K562 (cell line): ENCODE measurements around the gene DTNA. TPM values are rescaled to one million over a fixed set of nuclear protein-coding genes. Genes with fewer than 3 reads are reported as not detected.

ENCODE experiments used
- ATAC-seq: fragments of 200-7000 bp; cut with Tn5 transposase; 3 replicates; pipeline ENCODE4 v1.9.1; 2020; ENCODE audit warnings: moderate library complexity
- BruUV-seq: library from RNA; stranded (reverse); fragments of 400-500 nt; replicated peaks from 2 replicates; lab custom pipeline; 2021; lab: Mats Ljungman, UMichigan
- CTCF ChIA-PET: fragments of 300-600 bp; formaldehyde crosslinking; extraction: SDS; loops from one replicate; lab custom pipeline; 2021; ENCODE audit warnings: low intra/inter-chr PET ratio; lab: Yijun Ruan, JAX
- POLR2A ChIA-PET: fragments of 300-600, 350-650 bp; sonication (Branson Sonifier 250); formaldehyde crosslinking; extraction: SDS; loops from one replicate; lab custom pipeline; 2021; ENCODE audit warnings: antibody characterized with exemption, inconsistent platforms; lab: Yijun Ruan, JAX
- DNase-seq, 4 experiments: peaks; one replicate each; pipeline versions ENCODE4 v3.0.0 to v3.0.0-alpha.2; 2011 to 2018; ENCODE audit warnings: low spot score in 3 of 4, mixed read lengths in 3 of 4; ENCODE audit errors: extremely low read depth in 1 of 4
- FAIRE-seq: peaks from 2 replicates; lab custom pipeline; 2011; peaks lifted over from hg19 to GRCh38; lab: Jason Lieb, UNC
- H2AFZ ChIP-seq: 2 replicates; pipeline ENCODE4 v1.6.0; 2011; ENCODE audit warnings: low read depth, low read length, control low read depth, inconsistent platforms
- H3K27ac ChIP-seq: fragments of 200-600 bp; 3 replicates; pipeline ENCODE4 v1.8.0; 2011; ENCODE audit warnings: low read depth, mild to moderate bottlenecking, control low read depth, inconsistent platforms, low read length, moderate library complexity, mixed read lengths; ENCODE audit errors: extremely low read depth
- H3K27me3 ChIP-seq, 2 experiments: fragments of 300-600 bp in 1 of 2; 2 replicates in 1 of 2; 3 replicates in 1 of 2; pipeline versions ENCODE4 v1.6.0 to v1.8.0; 2011; ENCODE audit warnings: inconsistent platforms in 2 of 2, low read length in 2 of 2, mild to moderate bottlenecking in 1 of 2, mixed read lengths in 1 of 2, moderate library complexity in 1 of 2; ENCODE audit not compliant: control insufficient read depth in 2 of 2, insufficient read depth in 2 of 2
- H3K36me3 ChIP-seq: fragments of 300-600 bp; 3 replicates; pipeline ENCODE4 v1.8.0; 2011; ENCODE audit warnings: mild to moderate bottlenecking, low read length, inconsistent platforms; ENCODE audit not compliant: control insufficient read depth, insufficient read depth
- H3K4me1 ChIP-seq, 2 experiments: fragments of 200-600 bp in 1 of 2; replicated peaks in 1 of 2; 2 replicates in 1 of 2; 3 replicates in 1 of 2; pipeline versions ENCODE4 v1.5.1 to v1.8.0; 2011; ENCODE audit warnings: inconsistent platforms in 2 of 2, low read length in 2 of 2, mild to moderate bottlenecking in 1 of 2, mixed read lengths in 1 of 2, moderate library complexity in 1 of 2; ENCODE audit not compliant: control insufficient read depth in 2 of 2, insufficient read depth in 2 of 2
- H3K4me2 ChIP-seq: 2 replicates; pipeline ENCODE4 v1.6.1; 2011; ENCODE audit warnings: low read length, control low read depth, inconsistent platforms, mixed read lengths; ENCODE audit not compliant: insufficient read depth
- H3K4me3 ChIP-seq: fragments of 200-600 bp; sonication (generic), shearing (Covaris generic); 2 replicates; pipeline ENCODE4 v1.5.1; 2016; ENCODE audit warnings: control low read depth, inconsistent platforms
- H3K79me2 ChIP-seq: fragments of 200-600 bp; 3 replicates; pipeline ENCODE4 v1.8.0; 2011; ENCODE audit warnings: low read length, inconsistent platforms; ENCODE audit not compliant: control insufficient read depth, insufficient read depth
- H3K9ac ChIP-seq, 2 experiments: 2 replicates each; pipeline versions ENCODE4 v1.6.0 to v1.6.1; 2011; ENCODE audit warnings: low read depth in 2 of 2, low read length in 2 of 2, control low read depth in 1 of 2, inconsistent platforms in 1 of 2, mild to moderate bottlenecking in 1 of 2, mixed read lengths in 1 of 2; ENCODE audit not compliant: insufficient read depth in 1 of 2
- H3K9me1 ChIP-seq: one replicate; pipeline ENCODE4 v1.6.0; 2011; ENCODE audit warnings: inconsistent platforms, mild to moderate bottlenecking, low read length, moderate library complexity; ENCODE audit not compliant: control insufficient read depth, insufficient read depth
- H3K9me3 ChIP-seq: replicated peaks from 2 replicates; pipeline ENCODE4 v1.5.1; 2011; ENCODE audit warnings: low read depth, low read length, inconsistent platforms; ENCODE audit not compliant: control insufficient read depth, insufficient read depth
- H4K20me1 ChIP-seq: replicated peaks from 2 replicates; pipeline ENCODE4 v1.6.1; 2011; ENCODE audit warnings: low read length, inconsistent platforms, mixed read lengths; ENCODE audit not compliant: control insufficient read depth, insufficient read depth
- KDM1A ChIP-seq, 2 experiments: fragments of 450-650 bp; IDR thresholded peaks; 2 replicates each; pipeline ENCODE4 v1.6.1; 2016; ENCODE audit warnings: mild to moderate bottlenecking in 2 of 2
- KLF6 ChIP-seq: fragments of 250-450 bp; sonication (Bioruptor Pico); IDR thresholded peaks from 2 replicates; pipeline ENCODE4 v1.4.0; 2020; ENCODE audit warnings: mild to moderate bottlenecking, moderate library complexity, borderline replicate concordance
- MTA2 ChIP-seq: fragments of 450-650 bp; IDR thresholded peaks from 2 replicates; pipeline ENCODE4 v1.6.1; 2016; ENCODE audit warnings: low read depth
- PTRF ChIP-seq: fragments of 450-650 bp; IDR thresholded peaks from 2 replicates; pipeline ENCODE4 v1.6.1; 2016; ENCODE audit warnings: mild to moderate bottlenecking, missing genetic modification characterization, missing compliant biosample characterization
- RBM17 ChIP-seq: fragments of 200-400 bp; formaldehyde crosslinking; IDR thresholded peaks from 2 replicates; pipeline ENCODE4 v1.6.1; 2017; ENCODE audit warnings: low read depth, mild to moderate bottlenecking, low read length, borderline replicate concordance
- SIN3B ChIP-seq: fragments of 450-650 bp; IDR thresholded peaks from 2 replicates; pipeline ENCODE4 v1.6.1; 2017; ENCODE audit warnings: low read depth, mild to moderate bottlenecking, moderate library complexity
- SREBF1 ChIP-seq: fragments of 150-350 bp; IDR thresholded peaks from 2 replicates; pipeline ENCODE4 v1.6.1; 2014; ENCODE audit warnings: antibody characterized with exemption, low read depth, low read length, borderline replicate concordance
- ZC3H4 ChIP-seq: sonication (generic); formaldehyde crosslinking; IDR thresholded peaks from 2 replicates; pipeline ENCODE4 v1.9.0; 2021; ENCODE audit warnings: missing genetic modification reagents, borderline replicate concordance
- WGBS: fragments of 100-300 bp; shearing (Covaris generic); methylation state at CpG from one replicate; pipeline ENCODE4 v1.1.6; 2016; ENCODE audit warnings: low coverage, mixed read lengths; ENCODE audit not compliant: insufficient coverage; ENCODE audit errors: missing lambda C conversion rate; 5-methylcytosine and 5-hydroxymethylcytosine counted together
- in situ Hi-C: fragments of 300-500 bp; cut with MboI; formaldehyde crosslinking; loops from 4 replicates; pipeline ENCODE4 v1.15.0; 2018; ENCODE audit warnings: inconsistent platforms, mixed read lengths
- intact Hi-C: fragments of 100-400 bp; cut with micrococcal nuclease; formaldehyde crosslinking; loops from 2 replicates; pipeline ENCODE4 v1.14.2; 2022
- polyA plus RNA-seq, 8 experiments: library from polyadenylated mRNA; depleted of rRNA in 4 of 8; stranded (reverse) in 5 of 8; unstranded in 3 of 8; fragments of >200 nt; fragmentation: Nextera tagmentation in 2 of 8; fragmentation: Illumina TruSeq in 1 of 8; extraction: Ambion mirVana in 2 of 8; extraction: Trizol in 1 of 8; gene quantifications; 2 replicates each; pipeline versions ENCODE4 v1.2.1 to v1.2.3, GENCODE V29; 2011 to 2014; ENCODE audit warnings: inconsistent platforms in 1 of 8, missing spikeins in 1 of 8
- total RNA-seq, 7 experiments: library from RNA; depleted of rRNA in 6 of 7; stranded (reverse); fragments of >200 nt in 6 of 7; fragmentation: Illumina TruSeq in 2 of 7; extraction: Trizol in 2 of 7; gene quantifications; 2 replicates each; pipeline versions ENCODE4 v1.2.1 to v1.2.3, GENCODE V29; 2011 to 2021; ENCODE audit warnings: low replicate concordance in 1 of 7
- TF ChIP-seq, protein P1 (sequence below): sonication (generic); formaldehyde crosslinking; IDR thresholded peaks from 2 replicates; pipeline ENCODE4 v1.8.0; 2022; ENCODE audit warnings: mild to moderate bottlenecking, missing genetic modification reagents
- TF ChIP-seq, protein P2 (sequence below): fragments of 250-450 bp; sonication (Bioruptor Pico); IDR thresholded peaks from 2 replicates; pipeline ENCODE4 v1.6.1; 2021; ENCODE audit warnings: mild to moderate bottlenecking
- TF ChIP-seq, protein P3 (sequence below): fragments of 250-450 bp; sonication (Bioruptor Pico); IDR thresholded peaks from 2 replicates; pipeline ENCODE4 v1.5.0; 2020; ENCODE audit warnings: mild to moderate bottlenecking

DTNA gene
- total and polyA plus RNA-seq, 9 of the 15 experiments (the other 6 are each of a cell fraction or from before 2014, with no cell fraction given): 0.07 to 2.4 (median 0.22) TPM; not detected in 2

DNA sequence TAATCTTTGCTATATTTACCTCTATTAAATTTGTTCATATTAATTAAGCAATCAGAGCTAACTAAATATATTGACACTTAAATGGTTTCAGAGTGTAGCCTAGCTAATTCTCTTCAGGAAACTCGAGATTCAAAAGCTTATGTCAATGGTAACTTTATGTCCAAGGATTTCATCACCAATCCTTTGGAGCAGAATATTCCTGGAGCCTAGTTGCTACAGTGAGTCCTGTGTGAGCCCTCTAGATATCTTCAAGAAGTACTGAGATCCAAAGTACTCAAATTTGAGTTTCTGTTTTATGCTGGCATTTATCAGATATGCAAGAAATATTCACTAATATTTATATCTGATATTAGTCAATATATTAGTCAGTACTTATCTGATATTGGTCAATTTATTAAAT lies 31.3 kb downstream of the DTNA start:
- WGBS: 6% methylated on average over 1 of the region's 1 CpG
- in situ Hi-C loops (no loop called here), intact Hi-C loops (no loop called here)
- Histone ChIP-seq H4K20me1 (no peaks in the 10 kb centered on the region), H3K36me3 (no peaks in the 10 kb centered on the region), H3K27ac (no peak overlapping the region), H3K4me2 (no peak overlapping the region), H3K9me1 (no peaks in the 10 kb centered on the region), H2AFZ (no peak overlapping the region), H3K9ac (no peak overlapping the region), H3K79me2 (no peaks in the 10 kb centered on the region), H3K9me3 (no peaks in the 10 kb centered on the region), H3K27me3 (no peaks in the 10 kb centered on the region), H3K4me3 (no peak overlapping the region), H3K4me1 (no peaks in the 10 kb centered on the region)
- CTCF ChIA-PET: no interaction called here
- POLR2A ChIA-PET: no interaction called here
- no peak for ATAC-seq
- no peak for FAIRE-seq
- BruUV-seq: no TSS peak
- no peak for DNase-seq
- TF ChIP-seq, protein P1, sequence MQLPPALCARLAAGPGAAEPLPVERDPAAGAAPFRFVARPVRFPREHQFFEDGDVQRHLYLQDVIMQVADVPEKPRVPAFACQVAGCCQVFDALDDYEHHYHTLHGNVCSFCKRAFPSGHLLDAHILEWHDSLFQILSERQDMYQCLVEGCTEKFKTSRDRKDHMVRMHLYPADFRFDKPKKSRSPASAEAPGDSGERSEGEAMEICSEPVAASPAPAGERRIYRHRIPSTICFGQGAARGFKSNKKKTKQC (CRISPR knock-in tag): no peak
- no peak for TF ChIP-seq SREBF1
- TF ChIP-seq KDM1A (IDR thresholded peaks at IDR 0.05): no peak

DNA sequence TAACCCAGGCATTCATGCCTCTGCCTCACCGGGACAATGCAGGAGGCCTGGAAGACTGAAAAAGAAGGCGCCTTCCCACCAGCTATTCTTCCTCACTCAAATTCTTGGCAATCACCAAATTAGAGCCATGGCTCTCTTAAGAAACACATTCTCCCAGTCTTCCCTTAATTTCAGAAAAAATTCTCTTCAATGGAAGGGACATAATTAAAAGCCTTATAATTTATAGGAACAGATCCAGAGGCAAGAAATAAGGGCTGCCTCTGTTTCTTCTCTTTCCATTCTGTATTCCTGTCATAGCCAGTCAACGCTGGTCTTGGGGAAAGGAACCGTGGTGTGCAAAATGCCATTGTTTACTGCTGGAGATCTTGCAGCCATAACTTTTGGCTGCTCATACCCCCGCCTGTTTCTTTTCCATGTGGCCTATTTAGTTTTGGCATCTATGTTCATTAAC lies 32.8 kb downstream of the DTNA start:
- Histone ChIP-seq H3K9ac (no peak overlapping the region), H4K20me1 (no peaks in the 10 kb centered on the region), H3K9me3 (no peaks in the 10 kb centered on the region), H3K4me2 (no peak overlapping the region), H3K27ac (no peak overlapping the region), H3K27me3 (no peaks in the 10 kb centered on the region), H3K4me1 (no peaks in the 10 kb centered on the region)
- no TSS peak for BruUV-seq
- ChIA-PET POLR2A (no interaction called here), CTCF (no interaction called here)
- in situ Hi-C loops (no loop called here), intact Hi-C loops (no loop called here)
- no peak for FAIRE-seq
- ATAC-seq: no peak
- DNase-seq: no peak
- TF ChIP-seq SIN3B (no peak), MTA2 (no peak), KLF6 (CRISPR knock-in tag) (no peak), PTRF (tag) (no peak), ZC3H4 (no peak), RBM17 (no peak)
- TF ChIP-seq, protein P2, sequence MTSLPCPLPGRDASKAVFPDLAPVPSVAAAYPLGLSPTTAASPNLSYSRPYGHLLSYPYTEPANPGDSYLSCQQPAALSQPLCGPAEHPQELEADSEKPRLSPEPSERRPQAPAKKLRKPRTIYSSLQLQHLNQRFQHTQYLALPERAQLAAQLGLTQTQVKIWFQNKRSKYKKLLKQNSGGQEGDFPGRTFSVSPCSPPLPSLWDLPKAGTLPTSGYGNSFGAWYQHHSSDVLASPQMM (CRISPR knock-in tag): no peak
- TF ChIP-seq, protein P3, sequence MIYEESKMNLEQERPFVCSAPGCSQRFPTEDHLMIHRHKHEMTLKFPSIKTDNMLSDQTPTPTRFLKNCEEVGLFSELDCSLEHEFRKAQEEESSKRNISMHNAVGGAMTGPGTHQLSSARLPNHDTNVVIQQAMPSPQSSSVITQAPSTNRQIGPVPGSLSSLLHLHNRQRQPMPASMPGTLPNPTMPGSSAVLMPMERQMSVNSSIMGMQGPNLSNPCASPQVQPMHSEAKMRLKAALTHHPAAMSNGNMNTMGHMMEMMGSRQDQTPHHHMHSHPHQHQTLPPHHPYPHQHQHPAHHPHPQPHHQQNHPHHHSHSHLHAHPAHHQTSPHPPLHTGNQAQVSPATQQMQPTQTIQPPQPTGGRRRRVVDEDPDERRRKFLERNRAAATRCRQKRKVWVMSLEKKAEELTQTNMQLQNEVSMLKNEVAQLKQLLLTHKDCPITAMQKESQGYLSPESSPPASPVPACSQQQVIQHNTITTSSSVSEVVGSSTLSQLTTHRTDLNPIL (CRISPR knock-in tag): no peak
- TF ChIP-seq, all 486 proteins: peak for 0
- no peaks in the 10 kb centered on the region for H3K36me3 ChIP-seq
- H3K4me3 ChIP-seq: no peak overlapping the region
- no peaks in the 10 kb centered on the region for H3K9me1 ChIP-seq
- H2AFZ ChIP-seq: no peak overlapping the region
- no peaks in the 10 kb centered on the region for H3K79me2 ChIP-seq
- 0% methylated on average over 5 of the region's 5 CpGs for WGBS
